HepG2 (cell line): ENCODE data around the gene SKI. TPM values are rescaled to one million over a fixed set of nuclear protein-coding genes. Genes with fewer than 3 reads are reported as not detected.

Experiments
- AGO2 ChIP-seq: fragments of 200-400 bp; formaldehyde crosslinking; optimal IDR thresholded peaks from 2 replicates; pipeline ENCODE3; 2017; ENCODE audit warnings: mild to moderate bottlenecking, low read depth, low read length, moderate library complexity
- CHCHD3 ChIP-seq: sonication (generic); formaldehyde crosslinking; IDR thresholded peaks from 2 replicates; pipeline ENCODE4 v1.8.0; 2022; ENCODE audit warnings: mild to moderate bottlenecking, missing genetic modification reagents, moderate library complexity
- CTCF ChIP-seq: sonication (generic); formaldehyde crosslinking; IDR thresholded peaks from 2 replicates; pipeline ENCODE4 v1.5.0; 2020; ENCODE audit warnings: mild to moderate bottlenecking, missing genetic modification reagents, moderate library complexity
- ETS1 ChIP-seq: sonication (generic); formaldehyde crosslinking; IDR thresholded peaks from 2 replicates; pipeline ENCODE4 v1.4.0; 2020; ENCODE audit warnings: missing genetic modification reagents
- HNF4G ChIP-seq, 2 experiments: sonication (generic) in 1 of 2; formaldehyde crosslinking in 1 of 2; IDR thresholded peaks; 2 replicates each; pipeline versions ENCODE4 v1.4.0 to v1.6.1; 2011 to 2020; ENCODE audit warnings: borderline replicate concordance in 2 of 2, low read depth in 2 of 2, mild to moderate bottlenecking in 2 of 2, low read length in 1 of 2, missing genetic modification reagents in 1 of 2, moderate library complexity in 1 of 2
- HOXA3 ChIP-seq: sonication (generic); formaldehyde crosslinking; IDR thresholded peaks from 2 replicates; pipeline ENCODE4 v1.5.0; 2020; ENCODE audit warnings: missing genetic modification reagents
- IKZF5 ChIP-seq: IDR thresholded peaks from 2 replicates; pipeline ENCODE4 v1.6.1; 2018; ENCODE audit warnings: missing genetic modification reagents, mild to moderate bottlenecking, missing compliant biosample characterization
- KMT2A ChIP-seq: sonication (generic); formaldehyde crosslinking; IDR thresholded peaks from 2 replicates; pipeline ENCODE4 v1.4.0; 2020; ENCODE audit warnings: missing genetic modification reagents
- MED1 ChIP-seq: sonication (generic); formaldehyde crosslinking; IDR thresholded peaks from 2 replicates; pipeline ENCODE4 v1.4.0; 2020; ENCODE audit warnings: missing genetic modification reagents
- SMC3 ChIP-seq: IDR thresholded peaks from 2 replicates; pipeline ENCODE4 v1.6.1; 2011; ENCODE audit warnings: low read length, improper control_type of control experiment
- XRCC5 ChIP-seq: fragments of 200-400 bp; formaldehyde crosslinking; optimal IDR thresholded peaks from 2 replicates; pipeline ENCODE3; 2017; ENCODE audit warnings: mild to moderate bottlenecking, low read length
- ZFAT ChIP-seq: sonication (generic); formaldehyde crosslinking; conservative IDR thresholded peaks from 2 replicates; pipeline ENCODE4 v1.8.1; 2023; ENCODE audit warnings: missing genetic modification reagents, inconsistent platforms
- ZHX2 ChIP-seq, 2 experiments: sonication (generic) in 1 of 2; formaldehyde crosslinking in 1 of 2; IDR thresholded peaks; 2 replicates each; pipeline versions ENCODE4 v1.6.1 to v1.9.0; 2014 to 2022; ENCODE audit warnings: antibody characterized with exemption in 1 of 2, borderline replicate concordance in 1 of 2, inconsistent platforms in 1 of 2, low read depth in 1 of 2, missing genetic modification reagents in 1 of 2
- ZNF263 ChIP-seq: sonication (generic); formaldehyde crosslinking; IDR thresholded peaks from 2 replicates; pipeline ENCODE4 v1.4.0; 2020; ENCODE audit warnings: missing genetic modification reagents
- ZNF775 ChIP-seq: sonication (generic); formaldehyde crosslinking; IDR thresholded peaks from 2 replicates; pipeline ENCODE4 v1.4.0; 2020; ENCODE audit warnings: missing genetic modification reagents, mild to moderate bottlenecking, moderate library complexity, borderline replicate concordance
- ZNF782 ChIP-seq: sonication (generic); formaldehyde crosslinking; IDR thresholded peaks from 2 replicates; pipeline ENCODE4 v1.4.0; 2020; ENCODE audit warnings: missing genetic modification reagents, mild to moderate bottlenecking, borderline replicate concordance
- ZNF850 ChIP-seq: sonication (generic); formaldehyde crosslinking; conservative IDR thresholded peaks from 2 replicates; pipeline ENCODE4 v1.9.0; 2021; ENCODE audit warnings: mild to moderate bottlenecking, missing genetic modification reagents
- polyA plus RNA-seq, 8 experiments: library from polyadenylated mRNA; depleted of rRNA in 3 of 8; stranded (reverse) in 7 of 8; unstranded in 1 of 8; fragments of >200 nt; fragmentation: Illumina TruSeq in 4 of 8; extraction: Trizol in 4 of 8; gene quantifications; 2 replicates each; pipeline versions ENCODE4 v1.2.1 to v1.2.3, GENCODE V29; 2011 to 2016; ENCODE audit warnings: low read depth in 4 of 8, missing spikeins in 1 of 8, mixed read lengths in 1 of 8; ENCODE audit not compliant: insufficient read depth in 1 of 8
- total RNA-seq, 5 experiments: library from RNA; depleted of rRNA; stranded (reverse); fragments of >200 nt; fragmentation: Illumina TruSeq; extraction: Trizol; gene quantifications; 2 replicates each; pipeline ENCODE4 v1.2.3, GENCODE V29; 2016; ENCODE audit warnings: low read depth in 1 of 5

The SKI gene
- total and polyA plus RNA-seq, 2 of the 13 experiments (the other 11 are each of a cell fraction or from before 2014, with no cell fraction given): 4.7 to 6.9 TPM

GRCh38 chr1:2194898-2195673, 33.0 kb upstream of the SKI start (continued):
- peak; percentile 42 for TF ChIP-seq ZNF263 (CRISPR knock-in tag)
- TF ChIP-seq IKZF5 (CRISPR knock-in tag): peak; percentile 63; the same call in 1 of the 2 replicates
- TF ChIP-seq HOXA3 (CRISPR knock-in tag): peak; percentile 46; the same call in 1 of the 2 replicates
- TF ChIP-seq HNF4G (IDR thresholded peaks at IDR 0.05; ENCODE audit: borderline replicate concordance, low read depth, low read length): peak; percentile 53; the same call in 1 of the 2 replicates
- TF ChIP-seq HNF4G (CRISPR knock-in tag; IDR thresholded peaks at IDR 0.05; ENCODE audit: borderline replicate concordance, low read depth): peak; percentile 27; the same call in 1 of the 2 replicates
- TF ChIP-seq CHCHD3: 0 out of 2 replicates have a peak, but pooled peaks have one; percentile 48
- peak; percentile 48; the same call in 1 of the 2 replicates for TF ChIP-seq ZNF782
- peak; percentile 85 for TF ChIP-seq XRCC5
- peak; percentile 71 for TF ChIP-seq AGO2
- peak; percentile 54; the same call in 1 of the 2 replicates for TF ChIP-seq SMC3
- TF ChIP-seq ZNF775 (CRISPR knock-in tag): no peak
- 0 out of 2 replicates have a peak, but pooled peaks have one; percentile 52 for TF ChIP-seq ZFAT
- TF ChIP-seq CTCF (CRISPR knock-in tag): peak; percentile 99
- TF ChIP-seq ETS1 (CRISPR knock-in tag): 0 out of 2 replicates have a peak, but pooled peaks have one; percentile 55
- no peak for TF ChIP-seq ZNF850 (CRISPR knock-in tag)
- peak; percentile 54 for TF ChIP-seq MED1 (CRISPR knock-in tag)
- 0 out of 2 replicates have a peak, but pooled peaks have one; percentile 31 for TF ChIP-seq ZHX2 (IDR thresholded peaks at IDR 0.05; ENCODE audit: low read depth)
- no peak for TF ChIP-seq ZHX2 (CRISPR knock-in tag; IDR thresholded peaks at IDR 0.05; ENCODE audit: borderline replicate concordance)
- 0 out of 2 replicates have a peak, but pooled peaks have one; percentile 42 for TF ChIP-seq KMT2A (CRISPR knock-in tag)
